ENCODE measurements around the gene SLC29A2.

SLC29A2 gene

GRCh38 chr11:66346476-66347424 is 24.8 kb downstream of the SLC29A2 start:
- DNase-seq: no peak

- DNase-seq: no peak
These were observed 26.3 kb downstream of the SLC29A2 start for GRCh38 chr11:66345316-66345649.

- DNase-seq: peak; percentile 90
These were observed 26.8 kb downstream of the SLC29A2 start, which contains the start of gene BRMS1 for GRCh38 chr11:66344550-66345315. TSS of gene BRMS1 (minus strand) at chr11:66345104. CDS start at chr11:66342234, 2,870 bp downstream.

GRCh38 chr11:66343176-66343575 is 28.4 kb downstream of the SLC29A2 start:
- DNase-seq: no peak

- DNase-seq: no peak
These were observed 29.9 kb downstream of the SLC29A2 start for GRCh38 chr11:66341502-66342126.

GRCh38 chr11:66340596-66341501 is 30.7 kb downstream of the SLC29A2 start:
- DNase-seq: no peak

- DNase-seq: no peak
These were observed 31.7 kb downstream of the SLC29A2 start for GRCh38 chr11:66339686-66340483.

- no peak for DNase-seq
These were observed 32.3 kb downstream of the SLC29A2 start for GRCh38 chr11:66339162-66339675.

GRCh38 chr11:66338276-66339161 is 33.0 kb downstream of the SLC29A2 start:
- no peak for DNase-seq

- DNase-seq: no peak
These were observed 34.3 kb downstream of the SLC29A2 start for GRCh38 chr11:66337103-66337899.

GRCh38 chr11:66336234-66337102 is 35.1 kb downstream of the SLC29A2 start, which contains the start of gene RIN1:
TSS of gene RIN1 (minus strand) at chr11:66336434. CDS start at chr11:66336402, 32 bp downstream.
- DNase-seq: peak; percentile 99

GRCh38 chr11:66335531-66336233 is 35.9 kb downstream of the SLC29A2 start:
- peak; percentile 27 for DNase-seq

GRCh38 chr11:66334605-66335442 is 36.7 kb downstream of the SLC29A2 start:
- DNase-seq: no peak

GRCh38 chr11:66333896-66334604 is 37.5 kb downstream of the SLC29A2 start:
- no peak for DNase-seq

- no peak for DNase-seq
These were observed 38.2 kb downstream of the SLC29A2 start for GRCh38 chr11:66333220-66333877.

Measured in kidney glomerular epithelial cell (primary cell).